ENCODE results near the gene KRTAP1-5.

DNA sequence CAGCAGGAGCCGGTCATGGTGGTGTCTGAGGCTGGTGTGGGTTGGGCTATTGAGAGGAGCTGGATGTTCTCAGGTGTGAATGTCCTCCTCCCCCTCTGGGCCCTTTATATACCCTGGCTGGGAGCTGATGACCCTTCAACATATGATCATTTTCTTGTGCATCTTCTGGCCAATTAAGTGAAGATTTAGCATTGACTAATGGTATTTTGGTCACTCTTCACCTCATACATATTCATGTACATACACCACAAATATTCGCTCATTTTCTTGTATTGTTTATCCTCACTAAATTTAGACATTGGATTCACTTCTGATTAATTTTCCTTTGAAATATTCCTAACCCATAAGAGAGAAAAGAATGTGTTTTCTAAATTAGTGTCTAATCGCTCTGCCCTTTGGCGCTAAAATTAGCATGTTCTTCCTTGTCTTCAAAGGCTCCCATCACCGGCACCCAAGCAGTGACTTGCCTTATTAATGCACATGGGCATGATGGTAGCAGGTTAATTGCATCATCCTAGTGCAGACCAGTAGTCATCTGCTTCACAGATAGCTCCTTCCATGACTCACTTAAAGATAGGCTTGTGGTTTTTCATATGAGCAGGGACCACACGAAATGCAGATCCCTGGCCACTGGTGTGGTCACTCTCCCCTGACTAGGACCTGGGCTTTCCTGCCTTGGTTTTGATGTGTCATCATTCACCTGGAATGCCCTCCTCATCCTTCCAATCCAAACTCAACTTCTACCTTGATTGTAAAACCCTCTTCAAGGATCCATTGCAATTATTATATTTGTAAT lies 39.0 kb upstream of the KRTAP1-5 start, which contains the start of gene KRTAP2-4:
- no peak for TF ChIP-seq CTCF (IDR thresholded peaks at IDR 0.05; ENCODE audit: extremely low read depth in 1 of 2, insufficient read depth in 1 of 2, low read depth in 1 of 2, low read length in 2 of 2)
- no peak for TF ChIP-seq POLR2A (IDR thresholded peaks at IDR 0.05; ENCODE audit: low read depth, low read length)
- TF ChIP-seq MYC (IDR thresholded peaks at IDR 0.05; ENCODE audit: low read depth, low read length) = no peak
- no peak for TF ChIP-seq JUN (IDR thresholded peaks at IDR 0.05; ENCODE audit: borderline replicate concordance, insufficient read depth, insufficient read length, low read depth)
- TF ChIP-seq EZH2 (IDR thresholded peaks at IDR 0.05; ENCODE audit: borderline replicate concordance, low read depth, low read length, severe bottlenecking) = no peak
- TF ChIP-seq FOS (IDR thresholded peaks at IDR 0.05; ENCODE audit: borderline replicate concordance, insufficient read depth, low read length) = no peak

Data from endothelial cell of umbilical vein (primary cell).